Dermis microvascular lymphatic vessel endothelial cell (primary cell): ENCODE measurements around the gene DCAF5. TPM values are rescaled to one million over a fixed set of nuclear protein-coding genes. Genes with fewer than 3 reads are reported as not detected.

ENCODE experiments used
- DNase-seq, 2 donors: peaks; one replicate each; pipeline versions ENCODE4 v3.0.0 to v3.0.0-alpha.2; 2010; ENCODE audit warnings: low read depth in 2 of 2
- total RNA-seq: library from RNA; depleted of rRNA; stranded (reverse); fragments of >200 nt; gene quantifications from 2 replicates; pipeline ENCODE4 v1.2.1, GENCODE V29; 2014

The DCAF5 gene
- total RNA-seq, 1 donor from 2014 or later, result 9.5 TPM

GRCh38 chr14:69010648-69011047, 142.3 kb downstream of the DCAF5 start:
- DNase-seq, result no peak

- DNase-seq, result peak in 1 of 2 donors; percentile 66
Observed at GRCh38 chr14:69008421-69008884, 144.5 kb downstream of the DCAF5 start.

GRCh38 chr14:69006346-69006745, 146.6 kb downstream of the DCAF5 start:
- no peak for DNase-seq

GRCh38 chr14:69005432-69006148, 147.3 kb downstream of the DCAF5 start:
- DNase-seq, result peak; percentile 99

GRCh38 chr14:69004731-69005431, 148.0 kb downstream of the DCAF5 start:
- DNase-seq, result no peak

GRCh38 chr14:69003626-69004025, 149.3 kb downstream of the DCAF5 start:
- no peak for DNase-seq

GRCh38 chr14:69002069-69002468, 150.8 kb downstream of the DCAF5 start:
- peak; percentile 67 to 77 for DNase-seq

GRCh38 chr14:69001375-69001774, 151.5 kb downstream of the DCAF5 start:
- no peak for DNase-seq

Other genes with a start within 250 kb of the DCAF5 start
- gene ACTN1, start 173.8 kb downstream of the DCAF5 start, total RNA-seq, result 152 and 367 TPM in 2 replicates
- gene EXD2, start 38.4 kb upstream of the DCAF5 start, total RNA-seq, result 21.8 and 22.0 TPM in 2 replicates
- 0.13 TPM in 2 replicates for gene GALNT16, start 107.0 kb upstream of the DCAF5 start, total RNA-seq
- gene ERH, start 245.2 kb upstream of the DCAF5 start, total RNA-seq, result 160 and 224 TPM in 2 replicates
- 98.6 and 124 TPM in 2 replicates for gene SLC39A9, start 245.6 kb upstream of the DCAF5 start, total RNA-seq